Esophagus squamous epithelium (tissue), 4 donors: ENCODE results near the gene SIGLEC9.
A peak's percentile ranks its signal among the peaks of the same experiment; 100 is the strongest.

Source experiments
- CTCF ChIP-seq, 6 experiments: fragments of 450-650 bp in 4 of 6; fragments of 200-600 bp in 2 of 6; sonication (generic) in 2 of 6; IDR thresholded peaks; one replicate each; pipeline ENCODE4 v1.5.1; 2016 to 2019; ENCODE audit warnings: antibody characterized with exemption in 6 of 6, mild to moderate bottlenecking in 4 of 6, moderate library complexity in 4 of 6
- POLR2A ChIP-seq, 4 donors: fragments of 450-650 bp; IDR thresholded peaks; one replicate each; pipeline ENCODE4 v1.6.1; 2017; ENCODE audit warnings: antibody characterized with exemption in 4 of 4, mild to moderate bottlenecking in 4 of 4, moderate library complexity in 3 of 4

- TF ChIP-seq CTCF (IDR thresholded peaks at IDR 0.05) (peak in 2 of 6 experiments; percentile 15 to 38), POLR2A (IDR thresholded peaks at IDR 0.05) (no peak)
Observed at GRCh38 chr19:51108805-51109146, 15.9 kb upstream of the SIGLEC9 start.
